Stomach (tissue), 9 donors: ENCODE results near the gene GLMP. TPM values are rescaled to one million over a fixed set of nuclear protein-coding genes. Genes with fewer than 3 reads are reported as not detected.

Experiments used
- DNase-seq, 2 donors: peaks; one replicate each; pipeline versions ENCODE4 v3.0.0 to v3.0.0-alpha.2; 2013 to 2019
- H3K27ac ChIP-seq, 5 donors: fragments of 200-600 bp in 4 of 5; sonication (generic) in 4 of 5; one replicate each; pipeline ENCODE4 v1.5.1; 2013 to 2019; ENCODE audit warnings: mild to moderate bottlenecking in 1 of 5, moderate library complexity in 1 of 5
- H3K27me3 ChIP-seq, 3 donors: fragments of 200-600 bp; sonication (generic); one replicate each; pipeline ENCODE4 v1.5.1; 2017 to 2019; ENCODE audit warnings: mixed run types in 1 of 3
- H3K36me3 ChIP-seq, 4 donors: fragments of 200-600 bp; sonication (generic); 1 replicate in 3 of 4; 2 replicates in 1 of 4; pipeline ENCODE4 v1.5.1; 2016 to 2019
- H3K4me1 ChIP-seq, 4 donors: fragments of 200-600 bp; sonication (generic); one replicate each; pipeline ENCODE4 v1.5.1; 2016 to 2019
- H3K4me3 ChIP-seq, 4 donors: fragments of 200-600 bp; sonication (generic) in 3 of 4; one replicate each; pipeline ENCODE4 v1.5.1; 2016 to 2019; ENCODE audit warnings: mild to moderate bottlenecking in 1 of 4
- H3K9me3 ChIP-seq, 4 donors: fragments of 200-600 bp; sonication (generic); one replicate each; pipeline ENCODE4 v1.5.1; 2016 to 2019
- EP300 ChIP-seq: sonication (generic); formaldehyde crosslinking; IDR thresholded peaks from one replicate; pipeline ENCODE4 v1.6.1; 2017; ENCODE audit warnings: antibody characterized with exemption
- POLR2A ChIP-seq, 4 donors: fragments of 450-650 bp; IDR thresholded peaks; one replicate each; pipeline ENCODE4 v1.6.1; 2016; ENCODE audit warnings: antibody characterized with exemption in 4 of 4, control low read depth in 2 of 4, mild to moderate bottlenecking in 1 of 4, moderate library complexity in 1 of 4
- POLR2AphosphoS5 ChIP-seq, 3 donors: sonication (generic); formaldehyde crosslinking; IDR thresholded peaks; one replicate each; pipeline ENCODE4 v1.6.1; 2016; ENCODE audit warnings: antibody characterized with exemption in 3 of 3
- WGBS, 5 donors: extraction: QIAGEN DNeasy Blood & Tissue Kit in 3 of 5; methylation state at CpG; one replicate each; pipeline versions ENCODE4 v1.1.5 to v1.1.7; 2013 to 2018; 5-methylcytosine and 5-hydroxymethylcytosine counted together
- intact Hi-C: fragments of 100-400 bp; cut with DNase I; formaldehyde crosslinking; loops from one replicate; pipeline ENCODE4 v1.15.1; 2023; ENCODE audit warnings: low total_unique reads
- polyA plus RNA-seq, 3 donors: library from polyadenylated mRNA; stranded (reverse); fragments of 200-250 nt; gene quantifications; one replicate each; pipeline ENCODE4 v1.2.3, GENCODE V29; 2013
- total RNA-seq, 5 donors: library from RNA; depleted of rRNA; stranded (reverse); fragments of >200 nt; gene quantifications; one replicate each; pipeline versions ENCODE4 v1.1.0 to v1.2.3, GENCODE V29; 2014 to 2016
- TF ChIP-seq, protein P1 (sequence below), 7 experiments: fragments of 450-650 bp in 4 of 7; fragments of 200-600 bp in 3 of 7; sonication (generic) in 3 of 7; IDR thresholded peaks; one replicate each; pipeline ENCODE4 v1.5.1; 2016 to 2019; ENCODE audit warnings: antibody characterized with exemption in 7 of 7, control low read depth in 2 of 7, mild to moderate bottlenecking in 1 of 7
- donor health status: healthy with polysubstance abuse.
- donor health status: Bipolar disorder and iron deficiency.
- donor health status: healthy.

The GLMP gene
- total and polyA plus RNA-seq, 8 donors: 1.4 to 92.9 (median 28.4) TPM

GRCh38 chr1:156244126-156244525, 51.4 kb downstream of the GLMP start:
- WGBS, 5 donors: 50 to 78% (median 63%) methylated on average over 1 to 2 of the region's 2 CpGs
- TF ChIP-seq, protein P1, sequence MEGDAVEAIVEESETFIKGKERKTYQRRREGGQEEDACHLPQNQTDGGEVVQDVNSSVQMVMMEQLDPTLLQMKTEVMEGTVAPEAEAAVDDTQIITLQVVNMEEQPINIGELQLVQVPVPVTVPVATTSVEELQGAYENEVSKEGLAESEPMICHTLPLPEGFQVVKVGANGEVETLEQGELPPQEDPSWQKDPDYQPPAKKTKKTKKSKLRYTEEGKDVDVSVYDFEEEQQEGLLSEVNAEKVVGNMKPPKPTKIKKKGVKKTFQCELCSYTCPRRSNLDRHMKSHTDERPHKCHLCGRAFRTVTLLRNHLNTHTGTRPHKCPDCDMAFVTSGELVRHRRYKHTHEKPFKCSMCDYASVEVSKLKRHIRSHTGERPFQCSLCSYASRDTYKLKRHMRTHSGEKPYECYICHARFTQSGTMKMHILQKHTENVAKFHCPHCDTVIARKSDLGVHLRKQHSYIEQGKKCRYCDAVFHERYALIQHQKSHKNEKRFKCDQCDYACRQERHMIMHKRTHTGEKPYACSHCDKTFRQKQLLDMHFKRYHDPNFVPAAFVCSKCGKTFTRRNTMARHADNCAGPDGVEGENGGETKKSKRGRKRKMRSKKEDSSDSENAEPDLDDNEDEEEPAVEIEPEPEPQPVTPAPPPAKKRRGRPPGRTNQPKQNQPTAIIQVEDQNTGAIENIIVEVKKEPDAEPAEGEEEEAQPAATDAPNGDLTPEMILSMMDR (IDR thresholded peaks at IDR 0.05): no peak
- TF ChIP-seq EP300: no peak
- TF ChIP-seq POLR2AphosphoS5 (IDR thresholded peaks at IDR 0.05): no peak
- TF ChIP-seq POLR2A (IDR thresholded peaks at IDR 0.05): no peak
- Histone ChIP-seq H3K9me3 (no peaks in the 10 kb centered on the region), H3K4me1 (peaks cover 24 to 37% (median 34%) of the 10 kb centered on the region in 4 donors), H3K27me3 (peaks cover 0 to 31% (median 9%) of the 10 kb centered on the region in 3 donors), H3K36me3 (peaks cover 13 to 42% (median 34%) of the 10 kb centered on the region in 4 donors), H3K27ac (no peak overlapping the region), H3K4me3 (no peak overlapping the region)
- intact Hi-C loops: no loop called here
- no peak for DNase-seq

DNA sequence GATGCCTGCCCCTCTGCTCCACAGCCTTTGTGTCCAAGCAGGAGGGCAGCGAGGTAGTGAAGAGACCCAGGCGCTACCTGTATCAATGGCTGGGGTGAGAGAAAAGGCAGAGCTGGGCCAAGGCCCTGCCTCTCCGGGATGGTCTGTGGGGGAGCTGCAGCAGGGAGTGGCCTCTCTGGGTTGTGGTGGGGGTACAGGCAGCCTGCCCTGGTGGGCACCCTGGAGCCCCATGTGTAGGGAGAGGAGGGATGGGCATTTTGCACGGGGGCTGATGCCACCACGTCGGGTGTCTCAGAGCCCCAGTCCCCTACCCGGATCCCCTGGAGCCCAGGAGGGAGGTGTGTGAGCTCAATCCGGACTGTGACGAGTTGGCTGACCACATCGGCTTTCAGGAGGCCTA, 52.7 kb downstream of the GLMP start:
- Histone ChIP-seq H3K9me3 (no peaks in the 10 kb centered on the region), H3K36me3 (peaks cover 16 to 54% (median 44%) of the 10 kb centered on the region in 4 donors), H3K27me3 (peaks cover 0 to 31% (median 9%) of the 10 kb centered on the region in 3 donors), H3K27ac (no peak overlapping the region), H3K4me3 (no peak overlapping the region), H3K4me1 (peaks cover 23 to 32% (median 30%) of the 10 kb centered on the region in 4 donors)
- 66 to 76% (median 73%) methylated on average over 8 to 10 of the region's 10 CpGs for WGBS, 5 donors
- intact Hi-C loops: no loop called here
- DNase-seq: no peak
- TF ChIP-seq POLR2A (IDR thresholded peaks at IDR 0.05) (no peak), EP300 (no peak), POLR2AphosphoS5 (IDR thresholded peaks at IDR 0.05) (no peak)
- TF ChIP-seq, protein P1 (IDR thresholded peaks at IDR 0.05): no peak

Other genes starting within 250 kb of the GLMP start
- 10 to 100 TPM in 3 of 5 donors, 1 to 10 TPM in 2; 6.4 to 41.1 (median 14.0) TPM for gene UBQLN4, start 241.9 kb downstream of the GLMP start, total RNA-seq
- 10 to 100 TPM; 17.3 to 25.5 (median 20.6) TPM for gene UBQLN4, start 241.9 kb downstream of the GLMP start, polyA plus RNA-seq
- 10 to 100 TPM in 3 of 5 donors, 1 to 10 TPM in 1, not detected in 1; 7.0 to 40.6 (median 21.4) TPM for gene LAMTOR2, start 240.9 kb downstream of the GLMP start, total RNA-seq
- gene LAMTOR2, start 240.9 kb downstream of the GLMP start, polyA plus RNA-seq: 100 to 1,000 TPM; 123 to 170 (median 158) TPM
- gene RAB25, start 234.5 kb downstream of the GLMP start, total RNA-seq: 100 to 1,000 TPM in 3 of 5 donors, 10 to 100 TPM in 2; 36.7 to 249 (median 216) TPM
- 100 to 1,000 TPM; 126 to 267 (median 168) TPM for gene RAB25, start 234.5 kb downstream of the GLMP start, polyA plus RNA-seq
- 10 to 100 TPM in 1 of 5 donors, 1 to 10 TPM in 2, not detected in 2; 1.5 to 11.0 (median 1.6) TPM for gene MEX3A, start 213.2 kb downstream of the GLMP start, total RNA-seq
- 1 to 10 TPM in 1 of 3 donors, under 1 TPM in 1, not detected in 1; 0.25 to 1.1 TPM for gene MEX3A, start 213.2 kb downstream of the GLMP start, polyA plus RNA-seq
- gene LMNA, start 181.0 kb downstream of the GLMP start, total RNA-seq: 100 to 1,000 TPM in 4 of 5 donors, 10 to 100 TPM in 1; 53.1 to 630 (median 318) TPM
- gene LMNA, start 181.0 kb downstream of the GLMP start, polyA plus RNA-seq: 100 to 1,000 TPM; 108 to 201 (median 132) TPM
- 10 to 100 TPM in 2 of 5 donors, 1 to 10 TPM in 3; 2.6 to 23.3 (median 8.5) TPM for gene SEMA4A, start 142.1 kb downstream of the GLMP start, total RNA-seq
- gene SEMA4A, start 142.1 kb downstream of the GLMP start, polyA plus RNA-seq: 10 to 100 TPM in 1 of 3 donors, 1 to 10 TPM in 2; 4.1 to 13.9 (median 4.7) TPM
- 1 to 10 TPM; 4.9 to 9.9 (median 7.2) TPM for gene SLC25A44, start 101.6 kb downstream of the GLMP start, total RNA-seq
- gene SLC25A44, start 101.6 kb downstream of the GLMP start, polyA plus RNA-seq: 1 to 10 TPM; 5.4 to 9.0 (median 6.8) TPM
- 10 to 100 TPM in 3 of 5 donors, 1 to 10 TPM in 2; 5.3 to 54.9 (median 15.6) TPM for gene PMF1, start 82.7 kb downstream of the GLMP start, total RNA-seq
- gene PMF1, start 82.7 kb downstream of the GLMP start, polyA plus RNA-seq: 10 to 100 TPM; 68.7 to 73.5 (median 68.8) TPM
- not detected for gene BGLAP, start 53.5 kb downstream of the GLMP start, total RNA-seq
- gene BGLAP, start 53.5 kb downstream of the GLMP start, polyA plus RNA-seq: 1 to 10 TPM in 2 of 3 donors, not detected in 1; 1.5 to 1.9 TPM
- gene PAQR6, start 47.6 kb downstream of the GLMP start, total RNA-seq: 1 to 10 TPM in 2 of 5 donors, under 1 TPM in 1, not detected in 2; 0.43 to 2.9 (median 2.0) TPM
- 1 to 10 TPM; 1.4 to 4.3 (median 2.0) TPM for gene PAQR6, start 47.6 kb downstream of the GLMP start, polyA plus RNA-seq
- 100 to 1,000 TPM in 1 of 5 donors, 10 to 100 TPM in 4; 29.8 to 199 (median 51.6) TPM for gene SMG5, start 12.9 kb downstream of the GLMP start, total RNA-seq
- gene SMG5, start 12.9 kb downstream of the GLMP start, polyA plus RNA-seq: 10 to 100 TPM; 20.2 to 29.1 (median 22.3) TPM
- 10 to 100 TPM in 2 of 5 donors, 1 to 10 TPM in 2, not detected in 1; 1.1 to 21.4 (median 9.4) TPM for gene TMEM79, start 11.4 kb downstream of the GLMP start, total RNA-seq
- 10 to 100 TPM in 1 of 3 donors, 1 to 10 TPM in 2; 1.5 to 24.9 (median 2.7) TPM for gene TMEM79, start 11.4 kb downstream of the GLMP start, polyA plus RNA-seq
- not detected for gene VHLL, start 3.6 kb upstream of the GLMP start, total RNA-seq
- gene VHLL, start 3.6 kb upstream of the GLMP start, polyA plus RNA-seq: not detected
- 100 to 1,000 TPM in 3 of 5 donors, 10 to 100 TPM in 2; 39.1 to 252 (median 124) TPM for gene CCT3, start 42.6 kb upstream of the GLMP start, total RNA-seq
- 100 to 1,000 TPM; 110 to 122 (median 115) TPM for gene CCT3, start 42.6 kb upstream of the GLMP start, polyA plus RNA-seq
- gene TSACC, start 42.8 kb upstream of the GLMP start, total RNA-seq: not detected
- under 1 TPM in 1 of 3 donors, not detected in 2; 0.98 TPM for gene TSACC, start 42.8 kb upstream of the GLMP start, polyA plus RNA-seq
- gene RHBG, start 73.5 kb upstream of the GLMP start, total RNA-seq: not detected
- gene RHBG, start 73.5 kb upstream of the GLMP start, polyA plus RNA-seq: under 1 TPM in 1 of 3 donors, not detected in 2; 0.70 TPM
- 100 to 1,000 TPM in 1 of 5 donors, 10 to 100 TPM in 4; 14.3 to 136 (median 62.5) TPM for gene MEF2D, start 205.1 kb upstream of the GLMP start, total RNA-seq
- 10 to 100 TPM in 2 of 3 donors, 1 to 10 TPM in 1; 7.7 to 15.6 (median 14.5) TPM for gene MEF2D, start 205.1 kb upstream of the GLMP start, polyA plus RNA-seq